Stimulated activated CD4-positive, alpha-beta T cell treated with anti-CD3 and anti-CD28 coated beads, Interleukin-1b, Interleukin-23, amount 100 ng/mL, for 1 hour (primary cell): Measurements from ENCODE around the gene HPSE2.

Experiments used
- DNase-seq, 2 donors: peaks; one replicate each; pipeline ENCODE4 v3.0.0-alpha.2; 2020; ENCODE audit warnings: low read depth in 2 of 2

The HPSE2 gene

GRCh38 chr10:98684019-98684899 lies 551.4 kb downstream of the HPSE2 start:
- no peak for DNase-seq

GRCh38 chr10:98676895-98677294 lies 558.8 kb downstream of the HPSE2 start:
- no peak for DNase-seq

GRCh38 chr10:98675902-98676301 lies 559.8 kb downstream of the HPSE2 start:
- no peak for DNase-seq

- no peak for DNase-seq
Observed at GRCh38 chr10:98673171-98673782, 562.4 kb downstream of the HPSE2 start.

GRCh38 chr10:98667081-98667480 lies 568.6 kb downstream of the HPSE2 start:
- DNase-seq = no peak

- DNase-seq = no peak
Observed at GRCh38 chr10:98666276-98666675, 569.4 kb downstream of the HPSE2 start.

- DNase-seq = no peak
Observed at GRCh38 chr10:98664329-98665042, 571.2 kb downstream of the HPSE2 start.

GRCh38 chr10:98659951-98660350 lies 575.7 kb downstream of the HPSE2 start:
- no peak for DNase-seq

- DNase-seq = no peak
Observed at GRCh38 chr10:98655492-98655891, 580.2 kb downstream of the HPSE2 start.

GRCh38 chr10:98649170-98649569 lies 586.5 kb downstream of the HPSE2 start:
- DNase-seq = no peak

- no peak for DNase-seq
Observed at GRCh38 chr10:98646998-98647917, 588.4 kb downstream of the HPSE2 start.

- no peak for DNase-seq
Observed at GRCh38 chr10:98644466-98644865, 591.2 kb downstream of the HPSE2 start.

- DNase-seq = no peak
Observed at GRCh38 chr10:98642281-98642680, 593.4 kb downstream of the HPSE2 start.

GRCh38 chr10:98638920-98639319 lies 596.7 kb downstream of the HPSE2 start:
- no peak for DNase-seq

- no peak for DNase-seq
Observed at GRCh38 chr10:98636921-98637329, 598.7 kb downstream of the HPSE2 start.

- DNase-seq = no peak
Observed at GRCh38 chr10:98632456-98633150, 603.0 kb downstream of the HPSE2 start.

GRCh38 chr10:98628206-98628605 lies 607.4 kb downstream of the HPSE2 start:
- DNase-seq = no peak

- no peak for DNase-seq
Observed at GRCh38 chr10:98627711-98628110, 607.9 kb downstream of the HPSE2 start.

- no peak for DNase-seq
Observed at GRCh38 chr10:98624963-98625362, 610.7 kb downstream of the HPSE2 start.

- no peak for DNase-seq
Observed at GRCh38 chr10:98623176-98623575, 612.5 kb downstream of the HPSE2 start.

- no peak for DNase-seq
Observed at GRCh38 chr10:98621630-98622029, 614.0 kb downstream of the HPSE2 start.
